Fibroblast of the aortic adventitia (primary cell): Measurements from ENCODE around the gene PRKCH. TPM values are rescaled to one million over a fixed set of nuclear protein-coding genes. Genes with fewer than 3 reads are reported as not detected.

Experiments used
- DNase-seq: peaks from one replicate; pipeline ENCODE4 v3.0.0-alpha.2; 2010; ENCODE audit warnings: low read depth
- H3K4me3 ChIP-seq: 2 replicates; pipeline ENCODE4 v1.5.1; 2011; ENCODE audit warnings: low read depth, mild to moderate bottlenecking, control low read depth, low read length, moderate library complexity
- CTCF ChIP-seq: IDR thresholded peaks from 2 replicates; pipeline ENCODE4 v1.5.1; 2011; ENCODE audit warnings: mild to moderate bottlenecking, low read length, control low read depth, inconsistent platforms; ENCODE audit not compliant: insufficient read depth
- total RNA-seq: library from RNA; depleted of rRNA; stranded (reverse); fragments of >200 nt; gene quantifications from 2 replicates; pipeline ENCODE4 v1.2.3, GENCODE V29; 2012; ENCODE audit warnings: low replicate concordance

PRKCH gene
- total RNA-seq, 1 donor: 4.2 TPM

GRCh38 chr14:61391119-61391518 is 69.7 kb downstream of the PRKCH start:
- no peak for DNase-seq
- no peak for TF ChIP-seq CTCF
- H3K4me3 ChIP-seq: no peak overlapping the region

GRCh38 chr14:61392297-61392696 is 70.9 kb downstream of the PRKCH start:
- no peak for DNase-seq
- no peak overlapping the region for H3K4me3 ChIP-seq
- TF ChIP-seq CTCF: no peak

GRCh38 chr14:61394542-61394941 is 73.2 kb downstream of the PRKCH start:
- H3K4me3 ChIP-seq: no peak overlapping the region
- no peak for TF ChIP-seq CTCF

GRCh38 chr14:61395115-61395725 is 73.8 kb downstream of the PRKCH start:
- no peak overlapping the region for H3K4me3 ChIP-seq
- TF ChIP-seq CTCF: no peak
- no peak for DNase-seq

More at GRCh38 chr14:61394542-61394941, 73.2 kb downstream of the PRKCH start:
- DNase-seq: no peak

- no peak for TF ChIP-seq CTCF
- no peak overlapping the region for H3K4me3 ChIP-seq
- no peak for DNase-seq
These were observed 74.9 kb downstream of the PRKCH start for GRCh38 chr14:61396279-61396678.

GRCh38 chr14:61396694-61397093 is 75.3 kb downstream of the PRKCH start:
- no peak for TF ChIP-seq CTCF
- no peak for DNase-seq
- H3K4me3 ChIP-seq: no peak overlapping the region

GRCh38 chr14:61397615-61398014 is 76.2 kb downstream of the PRKCH start:
- DNase-seq: no peak

More at GRCh38 chr14:61397615-61398014, 76.2 kb downstream of the PRKCH start:
- no peak overlapping the region for H3K4me3 ChIP-seq
- TF ChIP-seq CTCF: no peak
